Measurements from ENCODE around the gene NEDD9. TPM values are rescaled to one million over a fixed set of nuclear protein-coding genes. Genes with fewer than 3 reads are reported as not detected.

Gene NEDD9
- total and polyA plus RNA-seq, 2 of the 13 experiments (the other 11 are each of a cell fraction or from before 2014, with no cell fraction given) = 27.1 to 389 TPM

GRCh38 chr6:11218538-11219399 lies 13.7 kb downstream of the NEDD9 start (continued):
- TF ChIP-seq ZNF704 (CRISPR knock-in tag; IDR thresholded peaks at IDR 0.05; ENCODE audit: borderline replicate concordance) (no peak), ZNF839 (CRISPR knock-in tag; IDR thresholded peaks at IDR 0.05; ENCODE audit: borderline replicate concordance) (no peak), ZFP82 (CRISPR knock-in tag; IDR thresholded peaks at IDR 0.05; ENCODE audit: borderline replicate concordance) (no peak), ZNF331 (CRISPR knock-in tag; IDR thresholded peaks at IDR 0.05) (peak; percentile 88; the same call in 1 of the 2 replicates), ATF6 (CRISPR knock-in tag; conservative IDR thresholded peaks at IDR 0.05) (no peak), WIZ (CRISPR knock-in tag; IDR thresholded peaks at IDR 0.05) (no peak), CREBL2 (CRISPR knock-in tag; IDR thresholded peaks at IDR 0.05; ENCODE audit: borderline replicate concordance) (no peak), MTERF4 (CRISPR knock-in tag; IDR thresholded peaks at IDR 0.05) (peak; percentile 84), E2F5 (CRISPR knock-in tag; conservative IDR thresholded peaks at IDR 0.05) (no peak), ZBED4 (CRISPR knock-in tag; IDR thresholded peaks at IDR 0.05; ENCODE audit: borderline replicate concordance) (0 out of 2 replicates have a peak, but pooled peaks have one; percentile 62), PRMT3 (CRISPR knock-in tag; IDR thresholded peaks at IDR 0.05; ENCODE audit: borderline replicate concordance, low read depth) (no peak), KLF12 (CRISPR knock-in tag; IDR thresholded peaks at IDR 0.05; ENCODE audit: borderline replicate concordance) (no peak; the same call in 1 of the 2 replicates), IKZF1 (IDR thresholded peaks at IDR 0.05) (no peak), U2AF1 (optimal IDR thresholded peaks at IDR 0.05; ENCODE audit: low read depth, low read length) (peak; percentile 35)

All from HepG2 (cell line).